ENCODE measurements around the gene ARHGAP8. TPM values are rescaled to one million over a fixed set of nuclear protein-coding genes. Genes with fewer than 3 reads are reported as not detected.
"Not testable (repeated sequence)": the region's sequence is repeated elsewhere in the genome, so short reads cannot be mapped to it uniquely, and the experiment has no call there.

Gene ARHGAP8
- total and polyA plus RNA-seq, 2 experiments from 2014 or later, result 24.0 to 50.4 TPM

GRCh38 chr22:44737406-44738346 is 14.7 kb upstream of the ARHGAP8 start:
- H3K4me1 ChIP-seq (ENCODE audit: insufficient read depth), result peaks cover 28% of the 10 kb centered on the region
- H3K4me3 ChIP-seq, result no peak overlapping the region
- WGBS (ENCODE audit: low lambda C conversion rate, missing lambda C conversion rate), result 59% methylated on average over 30 of the region's 32 CpGs
- TF ChIP-seq EZH2phosphoT487 (IDR thresholded peaks at IDR 0.05; ENCODE audit: low read depth, severe bottlenecking, unreplicated experiment) (no peak), EZH2 (IDR thresholded peaks at IDR 0.05; ENCODE audit: borderline replicate concordance) (no peak), CTCF (IDR thresholded peaks at IDR 0.05; ENCODE audit: poor library complexity) (no peak)
- peak overlapping the region; percentile 52 for H3K4me2 ChIP-seq
- H3K27ac ChIP-seq, result peak overlapping the region; percentile 91
- H2AFZ ChIP-seq, result no peak overlapping the region
- H3K9me2 ChIP-seq (replicated peaks; ENCODE audit: insufficient read depth), result no peaks in the 10 kb centered on the region
- no peaks in the 10 kb centered on the region for H4K20me1 ChIP-seq (ENCODE audit: insufficient read depth, poor library complexity, severe bottlenecking)
- H3K36me3 ChIP-seq (replicated peaks; ENCODE audit: insufficient read depth, low read depth), result no peaks in the 10 kb centered on the region
- H3K27me3 ChIP-seq, result no peaks in the 10 kb centered on the region
- H3K79me2 ChIP-seq, result no peaks in the 10 kb centered on the region
- no peaks in the 10 kb centered on the region for H3K9me3 ChIP-seq (ENCODE audit: low read depth)
- DNase-seq (ENCODE audit: low spot score), result peak; percentile 49

GRCh38 chr22:44738347-44738715 is 14.0 kb upstream of the ARHGAP8 start:
- H3K9me3 ChIP-seq (ENCODE audit: low read depth), result no peaks in the 10 kb centered on the region
- no peaks in the 10 kb centered on the region for H4K20me1 ChIP-seq (ENCODE audit: insufficient read depth, poor library complexity, severe bottlenecking)
- 51% methylated on average over 13 of the region's 14 CpGs for WGBS (ENCODE audit: low lambda C conversion rate, missing lambda C conversion rate)
- peak; percentile 90 for DNase-seq (ENCODE audit: low spot score)
- peak overlapping the region; percentile 91 for H3K27ac ChIP-seq
- no peak overlapping the region for H3K4me3 ChIP-seq
- H3K4me1 ChIP-seq (ENCODE audit: insufficient read depth), result peaks cover 34% of the 10 kb centered on the region
- H3K4me2 ChIP-seq, result peak overlapping the region; percentile 52
- no peaks in the 10 kb centered on the region for H3K27me3 ChIP-seq
- no peaks in the 10 kb centered on the region for H3K79me2 ChIP-seq
- H3K36me3 ChIP-seq (replicated peaks; ENCODE audit: insufficient read depth, low read depth), result no peaks in the 10 kb centered on the region
- no peak for TF ChIP-seq CTCF (IDR thresholded peaks at IDR 0.05; ENCODE audit: poor library complexity)
- no peak for TF ChIP-seq EZH2 (IDR thresholded peaks at IDR 0.05; ENCODE audit: borderline replicate concordance)
- TF ChIP-seq EZH2phosphoT487 (IDR thresholded peaks at IDR 0.05; ENCODE audit: low read depth, severe bottlenecking, unreplicated experiment), result no peak
- no peaks in the 10 kb centered on the region for H3K9me2 ChIP-seq (replicated peaks; ENCODE audit: insufficient read depth)
- H2AFZ ChIP-seq, result no peak overlapping the region

GRCh38 chr22:44739024-44739423 is 13.4 kb upstream of the ARHGAP8 start:
- Histone ChIP-seq H3K27ac (peak overlapping the region; percentile 91), H3K36me3 (replicated peaks; ENCODE audit: insufficient read depth, low read depth) (no peaks in the 10 kb centered on the region), H3K9me2 (replicated peaks; ENCODE audit: insufficient read depth) (no peaks in the 10 kb centered on the region), H2AFZ (no peak overlapping the region), H3K4me3 (no peak overlapping the region), H3K79me2 (no peaks in the 10 kb centered on the region), H3K4me1 (ENCODE audit: insufficient read depth) (peaks cover 39% of the 10 kb centered on the region), H3K9me3 (ENCODE audit: low read depth) (no peaks in the 10 kb centered on the region), H4K20me1 (ENCODE audit: insufficient read depth, poor library complexity, severe bottlenecking) (no peaks in the 10 kb centered on the region), H3K27me3 (no peaks in the 10 kb centered on the region), H3K4me2 (no peak overlapping the region)
- WGBS (ENCODE audit: low lambda C conversion rate, missing lambda C conversion rate), result 90% methylated on average over 5 of the region's 5 CpGs
- TF ChIP-seq EZH2 (IDR thresholded peaks at IDR 0.05; ENCODE audit: borderline replicate concordance), result no peak
- no peak for TF ChIP-seq CTCF (IDR thresholded peaks at IDR 0.05; ENCODE audit: poor library complexity)
- no peak for TF ChIP-seq EZH2phosphoT487 (IDR thresholded peaks at IDR 0.05; ENCODE audit: low read depth, severe bottlenecking, unreplicated experiment)
- DNase-seq (ENCODE audit: low spot score), result no peak

- not testable (repeated sequence) for H3K36me3 ChIP-seq (replicated peaks; ENCODE audit: insufficient read depth, low read depth); H3K79me2 ChIP-seq; H3K9me3 ChIP-seq (ENCODE audit: low read depth); H2AFZ ChIP-seq; H3K4me3 ChIP-seq; H4K20me1 ChIP-seq (ENCODE audit: insufficient read depth, poor library complexity, severe bottlenecking); H3K27me3 ChIP-seq; H3K9me2 ChIP-seq (replicated peaks; ENCODE audit: insufficient read depth); H3K4me2 ChIP-seq
- peak overlapping the region; percentile 91 for H3K27ac ChIP-seq
- peak; percentile 62 for DNase-seq (ENCODE audit: low spot score)
- peaks cover 39% of the 10 kb centered on the region for H3K4me1 ChIP-seq (ENCODE audit: insufficient read depth)
- WGBS (ENCODE audit: low lambda C conversion rate, missing lambda C conversion rate), result 37% methylated on average over 9 of the region's 10 CpGs
These were observed 12.7 kb upstream of the ARHGAP8 start for GRCh38 chr22:44739666-44740065.

Measured in hepatocyte (in vitro differentiated cells).